ENCODE data around the gene CA5A.

CA5A gene

GRCh38 chr16:87968541-87968940, 32.2 kb upstream of the CA5A start:
- TF ChIP-seq CTCF (conservative IDR thresholded peaks at IDR 0.05; ENCODE audit: control insufficient read depth, insufficient read depth, low read depth, low read length) = no peak
- H3K4me3 ChIP-seq (ENCODE audit: control insufficient read depth, low read depth, low read length) = no peak overlapping the region
- DNase-seq (ENCODE audit: low read depth) = peak; percentile 84

- TF ChIP-seq CTCF (conservative IDR thresholded peaks at IDR 0.05; ENCODE audit: control insufficient read depth, insufficient read depth, low read depth, low read length) = no peak
- no peak for DNase-seq (ENCODE audit: low read depth)
- no peak overlapping the region for H3K4me3 ChIP-seq (ENCODE audit: control insufficient read depth, low read depth, low read length)
These were observed 30.4 kb upstream of the CA5A start for GRCh38 chr16:87966685-87967185.

GRCh38 chr16:87966064-87966645, 29.8 kb upstream of the CA5A start:
- H3K4me3 ChIP-seq (ENCODE audit: control insufficient read depth, low read depth, low read length) = no peak overlapping the region
- no peak for TF ChIP-seq CTCF (conservative IDR thresholded peaks at IDR 0.05; ENCODE audit: control insufficient read depth, insufficient read depth, low read depth, low read length)
- DNase-seq (ENCODE audit: low read depth) = peak; percentile 69

- no peak for DNase-seq (ENCODE audit: low read depth)
- H3K4me3 ChIP-seq (ENCODE audit: control insufficient read depth, low read depth, low read length) = no peak overlapping the region
- no peak for TF ChIP-seq CTCF (conservative IDR thresholded peaks at IDR 0.05; ENCODE audit: control insufficient read depth, insufficient read depth, low read depth, low read length)
These were observed 29.1 kb upstream of the CA5A start for GRCh38 chr16:87965417-87965816.

GRCh38 chr16:87964049-87964659, 27.8 kb upstream of the CA5A start:
- H3K4me3 ChIP-seq (ENCODE audit: control insufficient read depth, low read depth, low read length) = no peak overlapping the region
- peak; percentile 46 for DNase-seq (ENCODE audit: low read depth)
- TF ChIP-seq CTCF (conservative IDR thresholded peaks at IDR 0.05; ENCODE audit: control insufficient read depth, insufficient read depth, low read depth, low read length) = no peak

GRCh38 chr16:87963400-87963799, 27.1 kb upstream of the CA5A start:
- DNase-seq (ENCODE audit: low read depth) = peak; percentile 89
- TF ChIP-seq CTCF (conservative IDR thresholded peaks at IDR 0.05; ENCODE audit: control insufficient read depth, insufficient read depth, low read depth, low read length) = no peak
- no peak overlapping the region for H3K4me3 ChIP-seq (ENCODE audit: control insufficient read depth, low read depth, low read length)

Data from fibroblast of mammary gland (primary cell).